ENCODE results near the gene TMEM150B.

TMEM150B gene

DNA sequence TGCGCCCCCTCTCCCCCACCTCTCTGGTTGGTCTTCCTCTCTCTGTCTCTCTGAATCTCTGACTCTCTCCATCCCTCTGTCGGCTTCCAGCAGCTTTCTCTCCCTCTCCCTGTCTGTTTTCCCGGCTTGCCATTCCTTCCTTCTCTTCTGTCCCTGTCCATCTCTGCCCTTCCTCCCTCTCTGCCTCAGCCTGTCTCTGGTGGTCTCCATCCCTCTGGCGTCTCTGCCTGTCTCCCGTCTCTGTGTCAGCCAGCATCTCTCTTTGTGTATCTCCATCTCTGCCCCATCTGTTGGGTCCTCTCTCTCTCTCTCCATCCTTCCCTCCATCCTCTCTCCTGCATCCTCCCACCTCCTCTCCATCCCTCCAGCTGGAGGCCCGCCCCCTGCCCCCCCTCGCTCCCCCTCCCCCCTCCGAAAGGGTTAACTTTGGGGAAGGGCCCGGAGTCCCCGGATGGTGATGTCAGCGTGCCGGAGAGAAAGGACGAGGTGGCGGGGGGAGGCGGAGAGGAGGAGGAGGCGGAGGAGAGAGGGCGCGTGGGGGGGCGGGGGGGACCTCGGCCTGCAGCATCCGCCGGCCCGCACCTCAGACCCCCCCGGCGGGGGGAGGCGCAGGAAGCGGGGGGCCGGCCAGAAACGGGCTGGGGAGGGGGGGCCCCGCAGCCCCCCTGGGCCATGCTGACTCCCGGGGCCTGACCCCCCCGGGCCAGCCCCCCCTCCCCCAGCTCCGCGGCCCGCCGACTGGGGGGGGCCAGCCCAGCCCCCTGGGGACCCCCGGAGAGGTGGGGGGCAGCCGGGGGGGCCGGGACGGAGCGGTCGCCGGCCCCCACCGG is 41.4 kb downstream of the TMEM150B start, which contains the start of gene BRSK1:
TSS of gene BRSK1 (plus strand) at position 450 of the 830 bp plus-strand sequence. CDS start 446 bp downstream, outside the sequence.
- Histone ChIP-seq H3K9me3 (ENCODE audit: insufficient read depth, low read depth, low read length) (no peaks in the 10 kb centered on the region), H3K4me1 (ENCODE audit: insufficient read depth, low read length) (peaks cover 3% of the 10 kb centered on the region; the same call in 1 of the 2 replicates), H3K4me3 (ENCODE audit: low read length) (peak within 1 kb of the TSS; percentile 50), H3K36me3 (ENCODE audit: insufficient read depth, low read length) (peaks cover 11% of the 10 kb centered on the region), H3K9ac (ENCODE audit: low read depth, low read length) (0 out of 2 replicates have a peak within 1 kb of the TSS, but pooled peaks have one; percentile 44), H3K27ac (ENCODE audit: low read depth, low read length) (peak within 1 kb of the TSS; percentile 67; the same call in 1 of the 2 replicates), H3K27me3 (ENCODE audit: insufficient read depth, low read length) (no peaks in the 10 kb centered on the region)
- WGBS: 11% methylated on average over 22 of the region's 44 CpGs

DNA sequence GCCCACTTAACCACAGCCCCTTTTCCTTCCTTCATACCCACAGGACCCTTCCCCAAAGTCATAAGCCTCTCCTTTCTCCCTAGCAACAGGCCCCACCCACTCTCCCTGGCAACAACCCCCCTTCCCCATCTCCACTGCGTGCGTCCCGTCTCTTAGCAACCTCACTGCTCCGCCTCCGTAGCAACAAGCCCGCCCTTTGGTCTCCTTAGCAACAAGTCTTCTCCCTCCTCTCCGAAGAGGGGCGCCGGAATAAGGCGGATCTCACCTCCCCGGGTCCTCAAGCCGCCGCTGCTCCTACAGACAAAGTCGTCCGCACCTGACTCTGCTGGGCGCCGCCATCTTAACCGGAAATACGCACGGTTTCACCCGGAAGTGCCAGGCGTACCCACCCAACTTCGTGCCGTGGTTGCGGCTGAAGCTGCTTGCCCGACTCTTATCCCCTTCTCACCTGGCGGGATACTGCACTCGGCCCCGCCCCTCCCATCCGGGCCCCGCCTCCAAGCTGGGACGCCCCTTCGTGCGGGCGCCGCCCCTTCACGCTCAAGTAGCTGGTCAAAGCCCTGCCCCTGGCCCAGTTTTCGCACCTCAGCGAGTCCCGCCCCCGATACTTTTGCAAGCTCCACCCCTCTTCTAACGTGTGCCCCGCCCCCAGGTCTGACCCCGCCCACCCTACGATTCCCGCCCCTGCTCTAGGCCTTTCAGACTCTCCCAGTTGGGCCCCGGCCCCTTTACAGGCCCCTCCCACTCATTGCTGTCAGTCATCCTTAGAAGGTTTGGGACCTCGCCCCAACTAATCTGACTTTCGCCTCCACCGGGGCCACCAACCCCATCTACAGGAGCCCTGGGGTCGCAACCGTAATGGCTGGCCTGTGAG is 45.1 kb downstream of the TMEM150B start, which contains the start of gene HSPBP1:
TSS of gene HSPBP1 (minus strand) at position 341 of the 874 bp plus-strand sequence. CDS start 502 bp downstream, outside the sequence.
- no peaks in the 10 kb centered on the region for H3K9me3 ChIP-seq (ENCODE audit: insufficient read depth, low read depth, low read length)
- peak within 1 kb of the TSS; percentile 87 for H3K27ac ChIP-seq (ENCODE audit: low read depth, low read length)
- peaks cover 15% of the 10 kb centered on the region for H3K36me3 ChIP-seq (ENCODE audit: insufficient read depth, low read length)
- 2% methylated on average over 52 of the region's 52 CpGs for WGBS
- peak within 1 kb of the TSS; percentile 97 for H3K4me3 ChIP-seq (ENCODE audit: low read length)
- H3K9ac ChIP-seq (ENCODE audit: low read depth, low read length): peak within 1 kb of the TSS; percentile 88
- H3K27me3 ChIP-seq (ENCODE audit: insufficient read depth, low read length): no peaks in the 10 kb centered on the region
- peaks cover 3% of the 10 kb centered on the region; the same call in 1 of the 2 replicates for H3K4me1 ChIP-seq (ENCODE audit: insufficient read depth, low read length)

DNA sequence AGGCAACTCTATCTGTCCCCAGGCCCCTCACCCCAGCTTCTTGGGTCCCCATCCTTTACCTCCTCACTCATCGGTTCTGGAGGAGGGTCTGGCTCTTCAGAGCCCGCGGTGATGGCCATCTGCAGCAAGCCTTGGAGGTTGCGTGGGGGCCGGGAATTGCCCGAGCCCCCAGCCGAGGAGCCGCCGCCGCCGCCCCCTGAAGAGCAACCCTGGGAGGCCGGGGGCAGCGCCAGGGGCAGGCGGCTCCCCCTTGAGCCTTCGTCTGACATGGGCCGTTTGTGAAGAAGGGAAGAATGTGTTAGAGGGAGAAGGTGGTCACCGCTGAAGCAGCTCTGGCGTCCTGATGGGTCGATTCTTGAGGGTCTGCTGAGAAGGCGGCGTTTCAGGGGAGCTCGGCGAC is 45.8 kb downstream of the TMEM150B start:
- peaks cover 15% of the 10 kb centered on the region for H3K36me3 ChIP-seq (ENCODE audit: insufficient read depth, low read length)
- no peaks in the 10 kb centered on the region for H3K9me3 ChIP-seq (ENCODE audit: insufficient read depth, low read depth, low read length)
- H3K27ac ChIP-seq (ENCODE audit: low read depth, low read length): peak overlapping the region; percentile 87
- 3% methylated on average over 23 of the region's 23 CpGs for WGBS
- H3K9ac ChIP-seq (ENCODE audit: low read depth, low read length): peak overlapping the region; percentile 88
- H3K4me1 ChIP-seq (ENCODE audit: insufficient read depth, low read length): peaks cover 3% of the 10 kb centered on the region; the same call in 1 of the 2 replicates
- H3K4me3 ChIP-seq (ENCODE audit: low read length): peak overlapping the region; percentile 97
- no peaks in the 10 kb centered on the region for H3K27me3 ChIP-seq (ENCODE audit: insufficient read depth, low read length)

DNA sequence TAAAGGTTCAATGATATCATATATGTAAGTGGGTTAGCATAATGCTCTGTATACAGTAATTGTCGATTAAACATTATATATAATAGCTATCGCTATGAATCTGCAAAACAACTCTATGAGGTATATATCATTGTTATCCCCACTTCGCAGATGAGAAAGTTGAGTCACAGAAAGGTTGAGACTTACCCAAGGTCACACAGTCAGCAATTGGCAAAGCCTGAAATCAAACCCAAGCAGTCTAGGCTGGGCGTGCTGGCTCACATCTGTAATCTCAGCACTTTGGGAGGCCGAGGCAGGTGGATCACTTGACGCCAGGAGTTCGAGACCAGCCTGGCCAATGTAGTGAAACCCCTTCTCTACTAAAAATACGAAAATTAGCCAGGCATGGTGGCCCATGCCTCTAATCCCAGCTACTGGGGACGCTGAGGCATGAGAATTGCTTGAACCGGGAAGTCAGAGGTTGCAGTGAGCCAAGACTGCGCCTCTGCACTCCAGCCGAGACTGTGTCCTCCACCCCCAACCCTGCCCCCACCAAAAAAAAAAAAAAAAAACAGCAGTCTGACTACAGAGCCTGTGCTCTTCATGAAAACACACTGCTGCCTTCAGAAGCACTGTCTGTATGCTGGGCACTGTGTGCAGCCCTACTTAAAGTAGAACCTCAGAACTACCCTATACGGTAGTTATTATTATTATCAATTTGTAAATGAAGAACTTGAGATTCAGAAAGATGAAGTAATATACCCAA is 46.6 kb downstream of the TMEM150B start:
- H3K4me1 ChIP-seq (ENCODE audit: insufficient read depth, low read length): peaks cover 3% of the 10 kb centered on the region; the same call in 1 of the 2 replicates
- no peaks in the 10 kb centered on the region for H3K27me3 ChIP-seq (ENCODE audit: insufficient read depth, low read length)
- 94% methylated on average over 11 of the region's 13 CpGs for WGBS
- H3K9ac ChIP-seq (ENCODE audit: low read depth, low read length): 0 out of 2 replicates have a peak overlapping the region, but pooled peaks have one; percentile 88
- peaks cover 19% of the 10 kb centered on the region for H3K36me3 ChIP-seq (ENCODE audit: insufficient read depth, low read length)
- H3K4me3 ChIP-seq (ENCODE audit: low read length): peak overlapping the region; percentile 97
- no peaks in the 10 kb centered on the region for H3K9me3 ChIP-seq (ENCODE audit: insufficient read depth, low read depth, low read length)
- H3K27ac ChIP-seq (ENCODE audit: low read depth, low read length): no peak overlapping the region

DNA sequence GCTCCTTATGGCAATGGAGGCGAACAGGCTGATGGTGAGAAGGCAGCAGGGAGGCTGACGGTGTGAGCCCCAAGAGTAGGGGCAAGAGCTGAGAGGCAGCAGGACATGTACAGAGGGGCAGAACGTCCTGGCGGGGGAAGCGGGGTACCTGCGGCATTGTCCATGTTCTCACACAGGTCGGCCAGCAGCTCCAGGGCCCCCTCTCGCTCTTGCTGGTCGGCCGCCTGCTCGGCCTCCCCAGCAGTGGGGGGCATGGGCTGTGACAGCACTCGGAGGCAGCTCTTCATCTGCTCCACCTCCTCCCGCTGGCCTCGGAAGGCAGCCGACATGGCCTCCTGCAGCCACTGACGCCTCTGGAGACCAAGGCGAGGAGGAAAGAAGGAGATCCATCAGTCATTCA is 47.6 kb downstream of the TMEM150B start:
- peaks cover 3% of the 10 kb centered on the region; the same call in 1 of the 2 replicates for H3K4me1 ChIP-seq (ENCODE audit: insufficient read depth, low read length)
- no peak overlapping the region for H3K9ac ChIP-seq (ENCODE audit: low read depth, low read length)
- no peak overlapping the region for H3K4me3 ChIP-seq (ENCODE audit: low read length)
- H3K27ac ChIP-seq (ENCODE audit: low read depth, low read length): no peak overlapping the region
- no peaks in the 10 kb centered on the region for H3K27me3 ChIP-seq (ENCODE audit: insufficient read depth, low read length)
- peaks cover 23% of the 10 kb centered on the region for H3K36me3 ChIP-seq (ENCODE audit: insufficient read depth, low read length)
- WGBS: 92% methylated on average over 17 of the region's 17 CpGs
- no peaks in the 10 kb centered on the region for H3K9me3 ChIP-seq (ENCODE audit: insufficient read depth, low read depth, low read length)

DNA sequence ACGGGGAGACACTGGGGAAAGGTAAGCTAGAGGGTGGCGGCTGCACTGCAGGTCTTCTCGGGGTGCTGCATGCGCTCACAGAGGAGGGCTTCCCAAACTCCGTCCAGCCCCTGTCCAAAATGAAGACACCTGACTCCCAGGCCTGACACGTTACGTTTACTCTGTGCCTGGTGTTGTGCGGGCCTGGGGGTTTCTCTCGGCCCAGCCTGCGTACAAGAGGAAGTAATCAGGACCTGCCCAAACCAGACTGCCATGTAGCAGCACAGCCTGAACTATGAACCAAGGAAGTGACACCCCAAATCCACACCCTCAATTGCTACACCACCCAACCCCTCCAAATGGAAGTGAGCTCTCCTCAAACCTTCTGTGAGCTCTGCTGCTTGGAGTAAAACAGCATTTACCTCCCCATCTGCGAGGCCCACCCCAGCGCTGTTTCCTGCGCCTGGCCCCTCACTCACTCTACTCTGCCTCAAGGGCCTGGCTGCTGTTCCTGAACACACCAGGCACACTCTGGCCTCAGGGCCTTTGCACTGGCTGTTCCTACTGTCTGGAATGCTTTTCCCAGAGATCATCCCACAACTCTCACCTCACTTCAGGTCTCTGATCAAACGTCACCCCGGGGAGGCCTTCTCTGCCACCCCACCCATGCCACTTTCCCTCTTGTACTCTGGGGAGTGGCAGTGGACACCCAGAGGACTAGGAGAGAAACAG is 48.3 kb downstream of the TMEM150B start:
- Histone ChIP-seq H3K4me3 (ENCODE audit: low read length) (no peak overlapping the region), H3K9me3 (ENCODE audit: insufficient read depth, low read depth, low read length) (no peaks in the 10 kb centered on the region), H3K27ac (ENCODE audit: low read depth, low read length) (no peak overlapping the region), H3K27me3 (ENCODE audit: insufficient read depth, low read length) (no peaks in the 10 kb centered on the region), H3K36me3 (ENCODE audit: insufficient read depth, low read length) (peaks cover 28% of the 10 kb centered on the region), H3K9ac (ENCODE audit: low read depth, low read length) (no peak overlapping the region), H3K4me1 (ENCODE audit: insufficient read depth, low read length) (peaks cover 3% of the 10 kb centered on the region; the same call in 1 of the 2 replicates)
- WGBS: 93% methylated on average over 15 of the region's 15 CpGs

DNA sequence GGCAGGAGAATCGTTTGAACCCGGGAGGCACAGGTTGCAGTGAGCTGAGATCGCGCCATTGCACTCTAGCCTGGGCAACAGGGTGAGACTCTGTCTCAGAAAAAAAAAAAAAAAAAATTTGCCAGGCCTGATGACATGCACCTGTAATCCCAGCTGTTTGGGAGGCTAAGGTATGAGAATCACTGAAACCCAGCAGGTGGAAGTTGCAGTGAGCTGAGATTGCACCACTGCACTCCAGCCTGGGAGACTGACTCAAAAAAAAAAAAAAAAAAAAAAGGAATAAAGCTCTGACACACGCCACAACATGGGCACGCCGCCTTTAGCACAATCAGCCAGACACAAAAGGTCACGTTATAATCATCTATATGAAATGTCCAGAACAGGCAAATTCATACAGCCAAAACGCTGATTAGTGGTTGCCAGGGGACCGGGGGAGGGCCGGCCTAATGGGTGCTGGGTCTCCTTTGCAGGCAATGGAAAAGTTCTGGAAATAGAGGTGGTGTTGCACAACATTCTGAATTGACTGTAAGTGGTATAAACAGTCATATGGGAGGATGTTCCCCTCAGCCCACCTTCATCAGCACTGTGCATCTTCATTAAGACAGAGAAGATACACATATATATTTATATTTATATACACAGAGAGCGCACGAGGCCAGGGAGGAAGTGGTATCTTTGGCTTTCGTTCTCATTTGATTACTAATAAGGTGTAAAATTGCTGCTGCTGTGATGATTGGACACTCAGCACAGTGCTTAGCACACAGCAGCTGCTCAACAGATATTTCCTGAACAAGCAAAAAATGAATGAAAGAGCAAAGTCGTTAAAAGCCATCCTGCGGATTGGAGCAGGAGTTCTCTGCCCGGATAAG is 49.1 kb downstream of the TMEM150B start:
- H3K4me1 ChIP-seq (ENCODE audit: insufficient read depth, low read length): peaks cover 3% of the 10 kb centered on the region; the same call in 1 of the 2 replicates
- H3K9ac ChIP-seq (ENCODE audit: low read depth, low read length): no peak overlapping the region
- no peak overlapping the region for H3K4me3 ChIP-seq (ENCODE audit: low read length)
- H3K36me3 ChIP-seq (ENCODE audit: insufficient read depth, low read length): peaks cover 28% of the 10 kb centered on the region
- H3K9me3 ChIP-seq (ENCODE audit: insufficient read depth, low read depth, low read length): no peaks in the 10 kb centered on the region
- no peak overlapping the region for H3K27ac ChIP-seq (ENCODE audit: low read depth, low read length)
- 96% methylated on average over 17 of the region's 17 CpGs for WGBS
- no peaks in the 10 kb centered on the region for H3K27me3 ChIP-seq (ENCODE audit: insufficient read depth, low read length)

DNA sequence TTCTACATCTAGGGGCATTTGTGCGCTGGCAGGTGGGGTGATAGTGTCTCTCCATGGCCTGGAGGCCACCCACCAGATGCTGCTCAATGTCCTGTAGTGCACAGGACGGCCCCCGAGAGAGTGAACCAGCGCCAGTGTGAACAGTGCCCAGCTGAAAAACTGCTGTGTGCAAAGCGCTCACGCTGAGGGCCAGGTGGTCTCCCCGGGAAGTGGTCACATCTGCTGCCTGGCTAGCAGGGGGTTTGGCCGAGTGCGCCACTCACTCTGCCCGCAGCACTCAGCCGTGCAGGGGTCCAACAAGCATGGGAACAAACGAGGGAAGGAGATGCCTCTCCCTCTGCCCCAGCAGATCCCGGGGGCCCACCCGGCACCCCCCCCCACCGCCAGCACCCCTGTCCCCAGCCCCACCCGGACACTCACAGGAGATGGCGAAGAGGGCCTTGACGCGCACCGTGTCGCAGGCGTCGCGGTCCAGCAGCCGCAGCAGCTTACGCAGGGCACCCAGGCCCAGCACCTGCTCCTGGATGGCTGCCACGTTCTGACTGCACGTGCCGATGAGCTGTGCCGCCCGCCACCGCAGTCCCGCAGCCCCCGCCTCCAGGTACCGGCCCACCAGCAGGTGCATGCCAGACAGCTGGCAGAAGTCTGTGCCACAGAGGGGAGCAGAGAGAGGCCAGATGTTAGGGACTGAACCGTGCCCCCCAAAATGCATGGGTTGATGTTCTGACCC is 51.0 kb downstream of the TMEM150B start:
- 98% methylated on average over 35 of the region's 36 CpGs for WGBS
- H3K4me1 ChIP-seq (ENCODE audit: insufficient read depth, low read length): peaks cover 3% of the 10 kb centered on the region; the same call in 1 of the 2 replicates
- no peaks in the 10 kb centered on the region for H3K9me3 ChIP-seq (ENCODE audit: insufficient read depth, low read depth, low read length)
- H3K27me3 ChIP-seq (ENCODE audit: insufficient read depth, low read length): no peaks in the 10 kb centered on the region
- no peak overlapping the region for H3K27ac ChIP-seq (ENCODE audit: low read depth, low read length)
- H3K36me3 ChIP-seq (ENCODE audit: insufficient read depth, low read length): peaks cover 28% of the 10 kb centered on the region
- no peak overlapping the region for H3K9ac ChIP-seq (ENCODE audit: low read depth, low read length)
- H3K4me3 ChIP-seq (ENCODE audit: low read length): no peak overlapping the region

DNA sequence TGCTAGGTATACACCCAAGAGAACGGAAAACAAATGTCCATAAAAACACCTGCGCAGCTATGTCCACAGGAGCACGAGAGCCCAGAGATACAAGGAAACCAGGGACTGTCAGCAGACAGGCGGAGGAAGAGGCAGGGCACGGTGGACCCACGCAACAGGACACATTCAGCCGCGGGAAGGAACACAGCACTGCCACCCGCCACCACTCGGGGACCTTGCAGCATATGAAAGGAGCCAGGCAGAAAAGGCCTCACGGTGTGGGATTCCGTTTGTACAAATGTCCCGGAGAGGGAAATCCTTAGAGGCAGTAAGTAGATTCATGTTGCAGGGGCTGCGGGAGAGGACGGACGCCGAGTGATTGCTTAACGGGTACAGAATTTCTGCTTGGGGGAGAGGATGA is 53.0 kb downstream of the TMEM150B start:
- H3K36me3 ChIP-seq (ENCODE audit: insufficient read depth, low read length): peaks cover 24% of the 10 kb centered on the region
- no peaks in the 10 kb centered on the region for H3K4me1 ChIP-seq (ENCODE audit: insufficient read depth, low read length)
- WGBS: 92% methylated on average over 18 of the region's 18 CpGs
- H3K9me3 ChIP-seq (ENCODE audit: insufficient read depth, low read depth, low read length): no peaks in the 10 kb centered on the region
- no peak overlapping the region for H3K27ac ChIP-seq (ENCODE audit: low read depth, low read length)
- H3K9ac ChIP-seq (ENCODE audit: low read depth, low read length): no peak overlapping the region
- H3K4me3 ChIP-seq (ENCODE audit: low read length): no peak overlapping the region
- H3K27me3 ChIP-seq (ENCODE audit: insufficient read depth, low read length): no peaks in the 10 kb centered on the region
